ENCODE measurements around the gene VPS37C. TPM values are rescaled to one million over a fixed set of nuclear protein-coding genes. Genes with fewer than 3 reads are reported as not detected.

The VPS37C gene
- total RNA-seq, 1 experiment from 2014 or later: 23.4 TPM

- ChIA-PET CTCF (interaction anchor here (0.8 to 1.1 kb wide), 3 partner anchors 18 to 275 kb away, joined by 3 to 4 read pairs (median 3); no protein-coding TSS in a partner anchor), POLR2A (no interaction called here)
- Mint-ChIP-seq H3K27me3 (ENCODE audit: low read depth) (no peaks in the 10 kb centered on the region), H3K36me3 (no peaks in the 10 kb centered on the region), H3K4me3 (no peak overlapping the region), H3K4me1 (no peaks in the 10 kb centered on the region), H3K9me3 (no peaks in the 10 kb centered on the region), H3K27ac (no peak overlapping the region)
- DNase-seq (ENCODE audit: low spot score) (no peak), ATAC-seq (no peak)
- TF ChIP-seq FOXP1 (CRISPR knock-in tag; IDR thresholded peaks at IDR 0.05; ENCODE audit: borderline replicate concordance) (no peak), ZNF317 (CRISPR knock-in tag; IDR thresholded peaks at IDR 0.05; ENCODE audit: borderline replicate concordance, low read depth) (no peak), ZNF512 (CRISPR knock-in tag; IDR thresholded peaks at IDR 0.05; ENCODE audit: borderline replicate concordance) (no peak), USF1 (CRISPR knock-in tag; IDR thresholded peaks at IDR 0.05) (no peak), ZNF138 (CRISPR knock-in tag; conservative IDR thresholded peaks at IDR 0.05) (no peak)
Observed at GRCh38 chr11:61110255-61111049, 50.8 kb downstream of the VPS37C start.

- CTCF ChIA-PET: interaction anchor here (1.1 kb wide), 2 partner anchors 19 to 276 kb away, joined by 3 to 4 read pairs; no protein-coding TSS in a partner anchor
- Mint-ChIP-seq H3K27me3 (ENCODE audit: low read depth) (no peaks in the 10 kb centered on the region), H3K4me1 (no peaks in the 10 kb centered on the region), H3K27ac (no peak overlapping the region), H3K9me3 (no peaks in the 10 kb centered on the region), H3K4me3 (no peak overlapping the region), H3K36me3 (no peaks in the 10 kb centered on the region)
- POLR2A ChIA-PET: no interaction called here
- no peak for DNase-seq (ENCODE audit: low spot score)
- no peak for ATAC-seq
- TF ChIP-seq ZNF138 (CRISPR knock-in tag; conservative IDR thresholded peaks at IDR 0.05) (no peak), AFF4 (CRISPR knock-in tag; IDR thresholded peaks at IDR 0.05; ENCODE audit: borderline replicate concordance) (no peak), ERG (CRISPR knock-in tag; IDR thresholded peaks at IDR 0.05) (no peak), ZBTB43 (CRISPR knock-in tag; IDR thresholded peaks at IDR 0.05) (no peak), JUN (CRISPR knock-in tag; IDR thresholded peaks at IDR 0.05) (no peak), OVOL2 (CRISPR knock-in tag; IDR thresholded peaks at IDR 0.05; ENCODE audit: borderline replicate concordance) (no peak), ETV6 (CRISPR knock-in tag; IDR thresholded peaks at IDR 0.05) (no peak), NFE2L1 (CRISPR knock-in tag; IDR thresholded peaks at IDR 0.05) (no peak), MAX (CRISPR knock-in tag; IDR thresholded peaks at IDR 0.05) (no peak), FOXP1 (CRISPR knock-in tag; IDR thresholded peaks at IDR 0.05; ENCODE audit: borderline replicate concordance) (no peak), GTF2I (CRISPR knock-in tag; conservative IDR thresholded peaks at IDR 0.05) (no peak), USF2 (CRISPR knock-in tag; IDR thresholded peaks at IDR 0.05) (no peak), STAT6 (CRISPR knock-in tag; conservative IDR thresholded peaks at IDR 0.05; ENCODE audit: low read depth) (no peak), CDX4 (CRISPR knock-in tag; IDR thresholded peaks at IDR 0.05; ENCODE audit: borderline replicate concordance) (no peak)
Observed at GRCh38 chr11:61109671-61110070, 51.6 kb downstream of the VPS37C start.
